Endothelial cell of umbilical vein (primary cell): ENCODE results near the gene PLEKHA7. TPM values are rescaled to one million over a fixed set of nuclear protein-coding genes. Genes with fewer than 3 reads are reported as not detected.

Experiments used
- BruUV-seq: library from RNA; stranded (reverse); fragments of 400-500 nt; replicated peaks from 2 replicates; lab custom pipeline; 2021; lab: Mats Ljungman, UMichigan
- CTCF ChIA-PET: fragments of 300-600, 350-600 bp; sonication (Branson Sonifier 250); formaldehyde crosslinking; loops from one replicate; lab custom pipeline; 2021; ENCODE audit warnings: antibody characterized with exemption, inconsistent platforms; lab: Charles Lee
- POLR2A ChIA-PET: fragments of 300-600, 350-600 bp; sonication (Branson Sonifier 250); formaldehyde crosslinking; loops from one replicate; lab custom pipeline; 2021; ENCODE audit warnings: antibody characterized with exemption, inconsistent platforms; lab: Charles Lee
- DNase-seq: peaks from one replicate; pipeline ENCODE4 v3.0.0-alpha.2; 2011; ENCODE audit warnings: low read depth, low spot score
- FAIRE-seq: peaks from 2 replicates; lab custom pipeline; 2011; peaks lifted over from hg19 to GRCh38; lab: Jason Lieb, UNC
- H2AFZ ChIP-seq: 2 replicates; pipeline ENCODE4 v1.6.0; 2012; ENCODE audit warnings: low read depth, low read length, control low read depth, inconsistent platforms
- H3K27ac ChIP-seq: 2 replicates; pipeline ENCODE4 v1.5.1; 2011; ENCODE audit warnings: low read depth, mild to moderate bottlenecking, control low read depth, low read length, moderate library complexity; ENCODE audit not compliant: insufficient read depth
- H3K27me3 ChIP-seq, 2 experiments: 2 replicates each; pipeline versions ENCODE4 v1.6.0 to v1.6.1; 2011; ENCODE audit warnings: low read length in 2 of 2, mixed read lengths in 1 of 2; ENCODE audit not compliant: control insufficient read depth in 2 of 2, insufficient read depth in 2 of 2
- H3K36me3 ChIP-seq, 2 experiments: 2 replicates in 1 of 2; 3 replicates in 1 of 2; pipeline ENCODE4 v1.5.1; 2011; ENCODE audit warnings: low read length in 2 of 2, mild to moderate bottlenecking in 1 of 2, moderate library complexity in 1 of 2; ENCODE audit not compliant: control insufficient read depth in 2 of 2, insufficient read depth in 2 of 2; ENCODE audit errors: extremely low read depth in 1 of 2
- H3K4me1 ChIP-seq: 3 replicates; pipeline ENCODE4 v1.5.1; 2011; ENCODE audit warnings: mild to moderate bottlenecking, low read length; ENCODE audit not compliant: control insufficient read depth, insufficient read depth; ENCODE audit errors: extremely low read depth
- H3K4me2 ChIP-seq: 2 replicates; pipeline ENCODE4 v1.6.1; 2011; ENCODE audit warnings: low read length, control low read depth, mixed read lengths; ENCODE audit not compliant: insufficient read depth
- H3K4me3 ChIP-seq, 3 experiments: fragments of 200-600 bp in 1 of 3; sonication (generic), shearing (Covaris generic) in 1 of 3; replicated peaks in 1 of 3; 2 replicates each; pipeline ENCODE4 v1.5.1; 2011 to 2016; ENCODE audit warnings: control low read depth in 3 of 3, low read length in 3 of 3, mild to moderate bottlenecking in 2 of 3, inconsistent platforms in 1 of 3, low read depth in 1 of 3, moderate library complexity in 1 of 3; ENCODE audit not compliant: insufficient read depth in 1 of 3
- H3K79me2 ChIP-seq: 2 replicates; pipeline ENCODE4 v1.6.0; 2012; ENCODE audit warnings: low read length, inconsistent platforms; ENCODE audit not compliant: control insufficient read depth, insufficient read depth
- H3K9ac ChIP-seq: replicated peaks from 2 replicates; pipeline ENCODE3; 2011; ENCODE audit warnings: low read length, control low read depth; ENCODE audit not compliant: insufficient read depth; ENCODE audit errors: extremely low read depth
- H3K9me1 ChIP-seq: replicated peaks from 3 replicates; pipeline ENCODE4 v1.6.0; 2011; ENCODE audit warnings: mild to moderate bottlenecking, low read length; ENCODE audit not compliant: control insufficient read depth, insufficient read depth; ENCODE audit errors: extremely low read depth
- H3K9me3 ChIP-seq: replicated peaks from 2 replicates; pipeline ENCODE4 v1.5.1; 2012; ENCODE audit warnings: low read length, inconsistent platforms; ENCODE audit not compliant: control insufficient read depth, insufficient read depth
- H4K20me1 ChIP-seq: replicated peaks from 2 replicates; pipeline ENCODE3; 2011; ENCODE audit warnings: mild to moderate bottlenecking, low read length; ENCODE audit not compliant: control insufficient read depth, insufficient read depth; ENCODE audit errors: extremely low read depth
- CTCF ChIP-seq, 2 donors: IDR thresholded peaks; 1 replicate in 1 of 2; 2 replicates in 1 of 2; pipeline ENCODE4 v1.5.1; 2011; ENCODE audit warnings: low read length in 2 of 2, mild to moderate bottlenecking in 2 of 2, moderate library complexity in 2 of 2, control low read depth in 1 of 2, inconsistent platforms in 1 of 2, low read depth in 1 of 2; ENCODE audit not compliant: insufficient read depth in 1 of 2; ENCODE audit errors: extremely low read depth in 1 of 2
- EZH2 ChIP-seq: IDR thresholded peaks from 2 replicates; pipeline ENCODE4 v1.6.1; 2012; ENCODE audit warnings: borderline replicate concordance, low read depth, mild to moderate bottlenecking, moderate library complexity, low read length, inconsistent platforms; ENCODE audit not compliant: severe bottlenecking
- FOS ChIP-seq: IDR thresholded peaks from 2 replicates; pipeline ENCODE4 v1.6.1; 2011; ENCODE audit warnings: mild to moderate bottlenecking, low read length, moderate library complexity, borderline replicate concordance; ENCODE audit not compliant: insufficient read depth
- GATA2 ChIP-seq: IDR thresholded peaks from 2 replicates; pipeline ENCODE4 v1.7.0; 2011; ENCODE audit warnings: low read depth, mild to moderate bottlenecking, moderate library complexity, mixed read lengths, low read length; ENCODE audit not compliant: insufficient read length, insufficient read depth
- JUN ChIP-seq: IDR thresholded peaks from 2 replicates; pipeline ENCODE4 v1.6.1; 2011; ENCODE audit warnings: borderline replicate concordance, low read depth; ENCODE audit not compliant: insufficient read length, insufficient read depth
- MYC ChIP-seq: IDR thresholded peaks from one replicate; pipeline ENCODE4 v1.6.1; 2011; ENCODE audit warnings: mild to moderate bottlenecking, low read depth, low read length
- POLR2A ChIP-seq: IDR thresholded peaks from 2 replicates; pipeline ENCODE4 v1.6.1; 2012; ENCODE audit warnings: low read depth, mild to moderate bottlenecking, control low read depth, low read length
- POLR2AphosphoS5 ChIP-seq: IDR thresholded peaks from 2 replicates; pipeline ENCODE4 v1.6.1; 2012; ENCODE audit warnings: low read depth, mild to moderate bottlenecking, control low read depth, low read length, moderate library complexity; ENCODE audit not compliant: insufficient read depth
- dilution Hi-C: fragments of 300-500 bp; cut with MboI; formaldehyde crosslinking; loops from one replicate; pipeline ENCODE4 v1.15.0; 2019; ENCODE audit warnings: low sequenced_read_pairs; ENCODE audit not compliant: extremely low pct_ligation_motif_present
- intact Hi-C: fragments of 100-400 bp; cut with micrococcal nuclease; formaldehyde crosslinking; loops from one replicate; pipeline ENCODE4 v1.10.0; 2022
- polyA plus RNA-seq, 4 experiments: library from polyadenylated mRNA; depleted of rRNA in 3 of 4; stranded (reverse) in 3 of 4; unstranded in 1 of 4; fragments of >200 nt; gene quantifications; 2 replicates each; pipeline versions ENCODE4 v1.2.1 to v1.2.3, GENCODE V29; 2011 to 2012; ENCODE audit warnings: missing spikeins in 1 of 4
- total RNA-seq: library from RNA; stranded (reverse); gene quantifications from 2 replicates; pipeline ENCODE4 v1.2.3, GENCODE V29; 2021
- TF ChIP-seq, protein P1 (sequence below): IDR thresholded peaks from 2 replicates; pipeline ENCODE4 v1.6.1; 2011; ENCODE audit not compliant: insufficient read depth, insufficient read length

The PLEKHA7 gene
- total and polyA plus RNA-seq, 2 donors (not counting 3 experiments of a cell fraction or from before 2014, with no cell fraction given), result 1.7 to 3.8 TPM

DNA sequence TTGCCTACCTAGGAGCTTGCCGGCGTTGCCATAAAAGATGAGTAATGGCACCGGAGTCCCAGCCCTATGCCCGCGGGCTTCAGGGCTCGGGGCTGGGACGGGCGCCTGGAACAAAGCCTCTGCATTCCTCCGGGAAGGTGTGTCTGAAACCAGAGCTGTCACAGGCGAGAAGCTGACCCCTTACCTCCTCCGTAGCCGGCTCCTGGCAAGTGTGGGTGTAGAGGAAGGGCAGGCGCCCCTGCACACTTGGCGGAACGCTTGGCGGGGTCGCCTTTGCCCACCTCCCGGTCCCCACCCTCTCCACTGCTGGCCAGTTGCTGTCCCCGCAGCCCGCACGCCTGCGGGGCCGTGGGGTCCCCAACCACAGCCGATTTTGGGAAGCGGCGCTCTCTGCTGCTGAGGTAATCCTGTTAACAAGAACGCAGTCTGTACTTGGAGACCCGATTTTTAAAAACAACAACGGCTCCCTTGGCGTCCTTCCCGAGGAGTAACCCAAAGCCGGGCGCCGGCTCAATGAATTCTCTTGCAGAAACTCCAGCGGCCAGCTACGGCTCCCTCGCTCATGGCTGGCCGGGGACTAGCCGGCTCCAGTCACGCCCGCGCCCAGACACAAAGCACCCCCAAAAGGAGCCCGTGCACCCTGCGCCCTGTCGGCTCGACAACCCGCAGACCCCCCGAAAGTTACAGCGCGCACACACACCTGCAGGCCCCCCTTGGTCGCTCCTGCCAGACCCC, 89.2 kb downstream of the PLEKHA7 start:
- POLR2A ChIA-PET, result no interaction called here
- Histone ChIP-seq H3K36me3 (no peaks in the 10 kb centered on the region), H3K9ac (no peak overlapping the region), H2AFZ (peak overlapping the region; percentile 79), H4K20me1 (no peaks in the 10 kb centered on the region), H3K27ac (no peak overlapping the region), H3K4me3 (peak overlapping the region in 2 of 3 experiments; percentile 18 to 29), H3K27me3 (peaks cover 30 to 41% of the 10 kb centered on the region in 2 experiments), H3K9me3 (no peaks in the 10 kb centered on the region), H3K79me2 (no peaks in the 10 kb centered on the region), H3K4me1 (peaks cover 5% of the 10 kb centered on the region), H3K9me1 (no peaks in the 10 kb centered on the region), H3K4me2 (peak overlapping the region; percentile 63)
- no TSS peak for BruUV-seq
- dilution Hi-C loops, result no loop called here
- CTCF ChIA-PET, result interaction anchor here (0.7 to 1.2 kb wide), 6 partner anchors 9 to 138 kb away, joined by 3 to 13 read pairs (median 3); no protein-coding TSS in a partner anchor
- intact Hi-C loops, result loop anchor here (1.0 kb wide), 1 partner anchor 137 kb away; no protein-coding TSS in a partner anchor
- no peak for TF ChIP-seq POLR2AphosphoS5
- no peak for TF ChIP-seq CTCF (IDR thresholded peaks at IDR 0.05; ENCODE audit: extremely low read depth in 1 of 2, insufficient read depth in 1 of 2, low read depth in 1 of 2, low read length in 2 of 2)
- no peak for TF ChIP-seq GATA2
- TF ChIP-seq POLR2A, result no peak
- TF ChIP-seq, protein P1, sequence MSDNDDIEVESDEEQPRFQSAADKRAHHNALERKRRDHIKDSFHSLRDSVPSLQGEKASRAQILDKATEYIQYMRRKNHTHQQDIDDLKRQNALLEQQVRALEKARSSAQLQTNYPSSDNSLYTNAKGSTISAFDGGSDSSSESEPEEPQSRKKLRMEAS, result no peak
- TF ChIP-seq JUN, result no peak
- TF ChIP-seq FOS, result no peak
- no peak for TF ChIP-seq MYC
- TF ChIP-seq EZH2, result no peak
- FAIRE-seq (no peak), DNase-seq (no peak)
